GM12874 (cell line): ENCODE measurements around the gene KCND3.
A peak's percentile ranks its signal among the peaks of the same experiment; 100 is the strongest.

ENCODE experiments used
- CTCF ChIP-seq: IDR thresholded peaks from 2 replicates; pipeline ENCODE4 v1.5.1; 2011; ENCODE audit warnings: low read depth, mild to moderate bottlenecking, control low read depth, low read length, moderate library complexity; ENCODE audit not compliant: insufficient read depth

KCND3 gene

GRCh38 chr1:111768625-111769024, 220.8 kb downstream of the KCND3 start:
- no peak for TF ChIP-seq CTCF

DNA sequence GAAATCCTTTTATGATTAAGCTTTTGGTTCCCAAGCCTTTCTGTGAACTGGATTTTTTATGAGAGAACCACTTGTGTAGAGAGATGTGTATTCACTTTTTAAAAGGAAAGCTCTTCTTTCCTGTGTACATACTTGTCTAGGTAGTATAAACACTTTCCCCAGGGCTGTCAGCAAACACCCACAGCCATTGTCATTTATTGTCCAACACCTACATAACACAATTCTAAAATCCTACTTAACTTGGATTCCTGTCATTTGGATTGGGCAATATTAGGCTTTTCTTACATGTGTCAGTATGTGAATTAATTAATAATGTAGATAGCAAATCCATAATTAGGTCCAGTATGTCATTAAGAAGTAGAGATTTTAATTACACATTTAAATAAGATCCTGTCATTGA, 221.4 kb downstream of the KCND3 start:
- TF ChIP-seq CTCF, result no peak

GRCh38 chr1:111762332-111762731, 227.1 kb downstream of the KCND3 start:
- TF ChIP-seq CTCF, result no peak

DNA sequence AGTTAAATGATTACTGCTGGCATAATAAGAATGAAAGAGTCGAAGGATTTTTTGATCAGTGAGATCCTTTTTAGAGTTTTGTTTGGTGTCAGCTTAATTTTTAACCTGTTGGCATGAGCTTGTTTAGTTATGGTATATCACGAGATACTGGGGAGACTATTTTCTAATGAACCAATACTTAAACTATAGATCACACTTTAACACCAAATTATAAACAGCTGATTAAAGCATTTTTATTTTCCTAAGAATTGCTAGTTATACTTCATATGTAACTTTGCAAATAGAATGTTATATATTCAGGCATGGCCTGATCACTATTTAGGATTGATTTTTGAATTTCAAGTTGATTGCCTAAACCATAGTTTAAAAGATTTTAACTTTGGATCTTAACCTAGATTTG, 227.8 kb downstream of the KCND3 start:
- TF ChIP-seq CTCF, result no peak

DNA sequence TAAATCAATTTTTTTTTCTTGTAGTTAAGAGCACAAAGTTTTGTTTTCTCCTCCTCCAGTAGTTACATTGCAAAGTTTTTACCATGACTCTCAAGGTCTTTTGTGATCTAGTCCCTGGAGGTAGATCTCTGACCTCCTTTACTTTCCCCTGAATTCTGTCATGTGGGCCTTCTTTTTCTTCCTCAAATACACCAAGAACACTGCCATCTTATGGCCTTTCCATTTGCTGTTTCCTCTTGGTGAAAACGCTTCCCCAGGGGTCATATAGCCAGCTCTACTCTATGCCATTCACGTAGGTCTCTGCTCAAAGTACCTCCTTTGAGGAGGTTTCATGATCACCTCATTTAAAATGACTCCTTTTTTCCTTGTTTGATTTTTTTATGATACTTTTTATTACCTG, 231.1 kb downstream of the KCND3 start:
- TF ChIP-seq CTCF, result no peak

GRCh38 chr1:111756124-111756513, 233.3 kb downstream of the KCND3 start:
- TF ChIP-seq CTCF, result no peak

GRCh38 chr1:111755331-111756123, 233.9 kb downstream of the KCND3 start, which contains the start of gene DDX20:
DDX20 (plus strand) TSS chr1:111755901; CDS start chr1:111755925, 24 bp downstream.
- peak; percentile 93 for TF ChIP-seq CTCF
